ENCODE results near the gene ALKBH6. TPM values are rescaled to one million over a fixed set of nuclear protein-coding genes. Genes with fewer than 3 reads are reported as not detected.

The ALKBH6 gene
- total RNA-seq, 1 experiment from 2014 or later, result 20.1 TPM

DNA sequence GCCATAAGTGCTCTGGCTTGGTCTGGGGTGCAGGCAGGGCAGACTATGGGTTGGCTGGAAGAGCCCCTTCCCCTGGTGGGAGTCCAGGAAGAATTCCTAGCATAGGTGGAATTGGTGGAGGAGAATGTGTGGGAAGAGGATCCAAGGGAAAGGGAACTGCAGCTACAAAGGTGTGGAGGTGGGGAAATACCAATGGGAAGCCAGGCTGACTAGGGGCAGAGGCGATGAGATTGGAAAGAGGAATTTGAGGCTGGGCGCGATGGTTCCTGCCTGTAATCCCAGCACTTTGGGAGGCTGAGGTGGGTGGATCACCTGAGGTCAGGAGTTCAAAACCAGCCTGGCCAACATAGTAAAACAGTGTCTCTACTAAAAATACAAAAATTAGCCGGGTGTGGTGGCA is 23.9 kb downstream of the ALKBH6 start:
- CTCF ChIA-PET, result interaction anchor here (0.7 kb wide), 1 partner anchor 313 kb away, joined by 3 read pairs; no protein-coding TSS in a partner anchor
- POLR2A ChIA-PET (ENCODE audit: low non-redundant PET), result no interaction called here
- Histone ChIP-seq H3K27me3 (replicated peaks; ENCODE audit: insufficient read depth, low read depth, low read length, poor library complexity) (peaks cover 7% of the 10 kb centered on the region), H3K27ac (ENCODE audit: low read depth, low read length, poor library complexity, severe bottlenecking) (no peak overlapping the region), H3K4me1 (ENCODE audit: insufficient read depth, low read length, poor library complexity, severe bottlenecking) (peaks cover 8% of the 10 kb centered on the region), H3K4me3 (ENCODE audit: low read depth, low read length, poor library complexity, severe bottlenecking) (no peak overlapping the region), H3K9me3 (ENCODE audit: low read depth, low read length, poor library complexity, severe bottlenecking) (no peaks in the 10 kb centered on the region), H3K36me3 (ENCODE audit: insufficient read depth, low read length, poor library complexity, severe bottlenecking) (no peaks in the 10 kb centered on the region)
- BruUV-seq (replicated peaks), result no TSS peak
- no peak for TF ChIP-seq EZH2 (IDR thresholded peaks at IDR 0.05; ENCODE audit: borderline replicate concordance, low read depth, low read length, poor library complexity, severe bottlenecking)
- TF ChIP-seq, protein P1, sequence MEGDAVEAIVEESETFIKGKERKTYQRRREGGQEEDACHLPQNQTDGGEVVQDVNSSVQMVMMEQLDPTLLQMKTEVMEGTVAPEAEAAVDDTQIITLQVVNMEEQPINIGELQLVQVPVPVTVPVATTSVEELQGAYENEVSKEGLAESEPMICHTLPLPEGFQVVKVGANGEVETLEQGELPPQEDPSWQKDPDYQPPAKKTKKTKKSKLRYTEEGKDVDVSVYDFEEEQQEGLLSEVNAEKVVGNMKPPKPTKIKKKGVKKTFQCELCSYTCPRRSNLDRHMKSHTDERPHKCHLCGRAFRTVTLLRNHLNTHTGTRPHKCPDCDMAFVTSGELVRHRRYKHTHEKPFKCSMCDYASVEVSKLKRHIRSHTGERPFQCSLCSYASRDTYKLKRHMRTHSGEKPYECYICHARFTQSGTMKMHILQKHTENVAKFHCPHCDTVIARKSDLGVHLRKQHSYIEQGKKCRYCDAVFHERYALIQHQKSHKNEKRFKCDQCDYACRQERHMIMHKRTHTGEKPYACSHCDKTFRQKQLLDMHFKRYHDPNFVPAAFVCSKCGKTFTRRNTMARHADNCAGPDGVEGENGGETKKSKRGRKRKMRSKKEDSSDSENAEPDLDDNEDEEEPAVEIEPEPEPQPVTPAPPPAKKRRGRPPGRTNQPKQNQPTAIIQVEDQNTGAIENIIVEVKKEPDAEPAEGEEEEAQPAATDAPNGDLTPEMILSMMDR (conservative IDR thresholded peaks at IDR 0.05; ENCODE audit: low read depth, low read length), result no peak
- intact Hi-C loops (cut with micrococcal nuclease; ENCODE audit: unreplicated experiment), result no loop called here
- DNase-seq (ENCODE audit: low spot score), result no peak

DNA sequence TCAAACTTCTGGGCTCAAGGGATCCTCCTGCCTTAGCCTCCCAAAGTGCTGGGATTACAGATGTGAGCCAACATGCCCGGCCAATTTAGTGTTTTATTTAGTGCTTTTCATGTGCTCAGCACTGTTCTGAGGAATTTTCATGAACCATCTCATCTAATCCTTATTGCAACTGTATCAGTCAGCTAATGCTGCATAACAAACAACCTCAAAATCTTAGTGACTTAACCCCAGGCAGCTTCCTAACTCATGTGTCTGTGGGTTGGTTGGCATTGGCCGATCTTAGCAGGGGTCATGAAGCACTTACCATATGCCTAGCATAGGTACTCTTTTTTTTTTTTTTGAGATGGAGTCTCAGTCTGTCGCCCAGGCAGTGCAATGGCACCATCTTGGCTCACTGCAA is 25.2 kb downstream of the ALKBH6 start:
- POLR2A ChIA-PET (ENCODE audit: low non-redundant PET), result no interaction called here
- Histone ChIP-seq H3K4me3 (ENCODE audit: low read depth, low read length, poor library complexity, severe bottlenecking) (no peak overlapping the region), H3K9me3 (ENCODE audit: low read depth, low read length, poor library complexity, severe bottlenecking) (no peaks in the 10 kb centered on the region), H3K36me3 (ENCODE audit: insufficient read depth, low read length, poor library complexity, severe bottlenecking) (no peaks in the 10 kb centered on the region), H3K27me3 (replicated peaks; ENCODE audit: insufficient read depth, low read depth, low read length, poor library complexity) (peaks cover 7% of the 10 kb centered on the region), H3K4me1 (ENCODE audit: insufficient read depth, low read length, poor library complexity, severe bottlenecking) (peaks cover 8% of the 10 kb centered on the region), H3K27ac (ENCODE audit: low read depth, low read length, poor library complexity, severe bottlenecking) (no peak overlapping the region)
- TF ChIP-seq, protein P1 (conservative IDR thresholded peaks at IDR 0.05; ENCODE audit: low read depth, low read length), result no peak
- TF ChIP-seq EZH2 (IDR thresholded peaks at IDR 0.05; ENCODE audit: borderline replicate concordance, low read depth, low read length, poor library complexity, severe bottlenecking), result no peak
- intact Hi-C loops (cut with micrococcal nuclease; ENCODE audit: unreplicated experiment), result no loop called here
- CTCF ChIA-PET, result no interaction called here
- no peak for DNase-seq (ENCODE audit: low spot score)
- no TSS peak for BruUV-seq (replicated peaks)

DNA sequence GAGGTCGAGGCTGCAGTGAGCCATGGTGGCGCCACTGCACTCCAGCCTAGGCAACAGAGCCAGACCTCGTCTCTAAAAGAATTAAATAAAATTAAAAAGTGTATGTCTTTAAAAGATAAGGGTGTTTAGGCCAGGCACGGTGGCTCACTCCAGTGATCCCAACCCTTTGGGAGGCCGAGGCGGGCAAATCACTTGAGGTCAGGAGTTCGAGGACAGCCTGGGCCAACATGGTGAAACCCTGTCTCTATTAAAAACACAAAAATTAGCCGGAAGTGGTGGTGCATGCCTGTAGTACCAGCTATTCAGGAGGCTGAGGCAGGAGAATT is 26.5 kb downstream of the ALKBH6 start:
- no peak overlapping the region for H3K27ac ChIP-seq (ENCODE audit: low read depth, low read length, poor library complexity, severe bottlenecking)
- intact Hi-C loops (cut with micrococcal nuclease; ENCODE audit: unreplicated experiment), result no loop called here
- H3K4me3 ChIP-seq (ENCODE audit: low read depth, low read length, poor library complexity, severe bottlenecking), result peak overlapping the region; percentile 43
- H3K27me3 ChIP-seq (replicated peaks; ENCODE audit: insufficient read depth, low read depth, low read length, poor library complexity), result peaks cover 7% of the 10 kb centered on the region
- no peaks in the 10 kb centered on the region for H3K36me3 ChIP-seq (ENCODE audit: insufficient read depth, low read length, poor library complexity, severe bottlenecking)
- TF ChIP-seq, protein P1 (conservative IDR thresholded peaks at IDR 0.05; ENCODE audit: low read depth, low read length), result no peak
- TF ChIP-seq EZH2 (IDR thresholded peaks at IDR 0.05; ENCODE audit: borderline replicate concordance, low read depth, low read length, poor library complexity, severe bottlenecking), result no peak
- CTCF ChIA-PET, result interaction anchor here (0.7 kb wide), 1 partner anchor 19 kb away, joined by 7 read pairs; no protein-coding TSS in a partner anchor
- POLR2A ChIA-PET (ENCODE audit: low non-redundant PET), result no interaction called here
- peaks cover 8% of the 10 kb centered on the region for H3K4me1 ChIP-seq (ENCODE audit: insufficient read depth, low read length, poor library complexity, severe bottlenecking)
- no peaks in the 10 kb centered on the region for H3K9me3 ChIP-seq (ENCODE audit: low read depth, low read length, poor library complexity, severe bottlenecking)
- BruUV-seq (replicated peaks), result no TSS peak
- DNase-seq (ENCODE audit: low spot score), result no peak
